K562 (cell line): ENCODE data around the gene C4orf36.
A peak's percentile ranks its signal among the peaks of the same experiment; 100 is the strongest.

Experiments
- L3MBTL2 ChIP-seq: fragments of 450-650 bp; IDR thresholded peaks from 2 replicates; pipeline ENCODE4 v1.6.1; 2016; ENCODE audit warnings: mild to moderate bottlenecking, moderate library complexity
- NCOA2 ChIP-seq, 2 experiments: fragments of 450-650 bp; IDR thresholded peaks; 2 replicates each; pipeline ENCODE4 v1.6.1; 2018; ENCODE audit warnings: mild to moderate bottlenecking in 2 of 2, moderate library complexity in 1 of 2; ENCODE audit not compliant: partially characterized antibody in 2 of 2
- TEAD4 ChIP-seq, 2 experiments: sonication (generic) in 1 of 2; formaldehyde crosslinking in 1 of 2; IDR thresholded peaks; 2 replicates each; pipeline versions ENCODE4 v1.6.1 to v1.8.0; 2012 to 2022; ENCODE audit warnings: borderline replicate concordance in 1 of 2, inconsistent platforms in 1 of 2, low read length in 1 of 2, mild to moderate bottlenecking in 1 of 2, missing genetic modification reagents in 1 of 2
- TGIF2 ChIP-seq: sonication (generic); formaldehyde crosslinking; IDR thresholded peaks from 2 replicates; pipeline ENCODE4 v1.8.1; 2022; ENCODE audit warnings: mild to moderate bottlenecking, missing genetic modification reagents, moderate library complexity
- ZNF778 ChIP-seq: fragments of 450-650 bp; formaldehyde crosslinking; IDR thresholded peaks from 2 replicates; pipeline ENCODE4 v1.4.0; 2020; ENCODE audit warnings: mild to moderate bottlenecking, moderate library complexity
- TF ChIP-seq, protein P1 (sequence below), 3 experiments: fragments of 200-800 bp in 1 of 3; fragments of 250-450 bp in 1 of 3; fragments of 450-650 bp in 1 of 3; sonication (Bioruptor Pico) in 1 of 3; sonication (Bioruptor generic) in 1 of 3; formaldehyde crosslinking in 1 of 3; IDR thresholded peaks; 2 replicates each; pipeline versions ENCODE4 v1.6.1 to v1.8.0; 2016 to 2022; ENCODE audit warnings: mild to moderate bottlenecking in 2 of 3, missing genetic modification characterization in 2 of 3, missing compliant biosample characterization in 1 of 3, moderate library complexity in 1 of 3
- TF ChIP-seq, protein P2 (sequence below), 3 experiments: IDR thresholded peaks in 2 of 3; conservative IDR thresholded peaks in 1 of 3; 2 replicates each; pipeline ENCODE4 v1.5.1; 2011 to 2012; ENCODE audit warnings: low read length in 3 of 3, mild to moderate bottlenecking in 3 of 3, control low read depth in 2 of 3, improper control_type of control experiment in 1 of 3, inconsistent platforms in 1 of 3, low read depth in 1 of 3, mixed read lengths in 1 of 3, moderate library complexity in 1 of 3; ENCODE audit not compliant: insufficient read depth in 2 of 3
- TF ChIP-seq, protein P3 (sequence below): fragments of 450-650 bp; IDR thresholded peaks from 2 replicates; pipeline ENCODE4 v1.6.1; 2016; ENCODE audit warnings: antibody characterized with exemption
- TF ChIP-seq, protein P4 (sequence below): fragments of 200-800 bp; sonication (Bioruptor generic); IDR thresholded peaks from 2 replicates; pipeline ENCODE4 v1.6.1; 2016; ENCODE audit warnings: missing genetic modification characterization, missing compliant biosample characterization

DNA sequence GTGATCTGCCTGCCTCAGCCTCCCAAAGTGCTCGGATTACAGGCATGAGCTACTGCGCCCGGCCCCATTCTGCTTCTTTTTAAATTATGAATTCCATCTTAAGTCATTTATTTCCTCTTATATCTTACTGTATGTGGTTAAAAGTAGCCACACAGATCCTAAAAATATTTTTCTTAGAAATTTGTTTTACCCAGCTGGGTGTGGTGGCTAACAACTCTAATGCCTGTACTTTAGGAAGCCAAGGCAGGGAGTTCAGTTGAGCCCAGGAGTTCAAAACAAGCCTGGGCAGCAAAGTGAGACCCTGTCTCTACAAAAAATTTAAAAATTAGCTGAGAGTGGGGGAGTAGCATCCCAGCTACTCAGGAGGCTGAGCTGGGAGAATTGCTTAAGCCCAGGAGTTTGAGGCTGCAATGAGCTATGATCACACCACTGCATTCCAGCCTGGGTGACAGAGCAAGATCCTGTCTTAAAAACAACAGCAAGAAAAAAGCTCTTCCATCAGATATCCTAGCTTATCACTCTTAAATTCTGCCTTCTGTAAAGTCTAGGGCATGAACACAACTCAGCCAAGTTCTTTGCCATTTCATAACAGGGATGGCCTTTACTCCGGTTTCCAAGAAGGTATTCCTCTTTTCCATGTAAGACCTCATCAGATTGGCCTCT, 27.5 kb upstream of the C4orf36 start:
- TF ChIP-seq ZNF778 (no peak), TGIF2 (CRISPR knock-in tag) (no peak), NCOA2 (IDR thresholded peaks at IDR 0.05; ENCODE audit: partially characterized antibody in 2 of 2) (no peak), L3MBTL2 (no peak), TEAD4 (IDR thresholded peaks at IDR 0.05; ENCODE audit: low read length) (peak; percentile 10; the same call in 1 of the 2 replicates), TEAD4 (CRISPR knock-in tag; IDR thresholded peaks at IDR 0.05; ENCODE audit: borderline replicate concordance) (no peak)
- TF ChIP-seq, protein P1, sequence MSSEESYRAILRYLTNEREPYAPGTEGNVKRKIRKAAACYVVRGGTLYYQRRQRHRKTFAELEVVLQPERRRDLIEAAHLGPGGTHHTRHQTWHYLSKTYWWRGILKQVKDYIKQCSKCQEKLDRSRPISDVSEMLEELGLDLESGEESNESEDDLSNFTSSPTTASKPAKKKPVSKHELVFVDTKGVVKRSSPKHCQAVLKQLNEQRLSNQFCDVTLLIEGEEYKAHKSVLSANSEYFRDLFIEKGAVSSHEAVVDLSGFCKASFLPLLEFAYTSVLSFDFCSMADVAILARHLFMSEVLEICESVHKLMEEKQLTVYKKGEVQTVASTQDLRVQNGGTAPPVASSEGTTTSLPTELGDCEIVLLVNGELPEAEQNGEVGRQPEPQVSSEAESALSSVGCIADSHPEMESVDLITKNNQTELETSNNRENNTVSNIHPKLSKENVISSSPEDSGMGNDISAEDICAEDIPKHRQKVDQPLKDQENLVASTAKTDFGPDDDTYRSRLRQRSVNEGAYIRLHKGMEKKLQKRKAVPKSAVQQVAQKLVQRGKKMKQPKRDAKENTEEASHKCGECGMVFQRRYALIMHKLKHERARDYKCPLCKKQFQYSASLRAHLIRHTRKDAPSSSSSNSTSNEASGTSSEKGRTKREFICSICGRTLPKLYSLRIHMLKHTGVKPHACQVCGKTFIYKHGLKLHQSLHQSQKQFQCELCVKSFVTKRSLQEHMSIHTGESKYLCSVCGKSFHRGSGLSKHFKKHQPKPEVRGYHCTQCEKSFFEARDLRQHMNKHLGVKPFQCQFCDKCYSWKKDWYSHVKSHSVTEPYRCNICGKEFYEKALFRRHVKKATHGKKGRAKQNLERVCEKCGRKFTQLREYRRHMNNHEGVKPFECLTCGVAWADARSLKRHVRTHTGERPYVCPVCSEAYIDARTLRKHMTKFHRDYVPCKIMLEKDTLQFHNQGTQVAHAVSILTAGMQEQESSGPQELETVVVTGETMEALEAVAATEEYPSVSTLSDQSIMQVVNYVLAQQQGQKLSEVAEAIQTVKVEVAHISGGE (CRISPR knock-in tag; IDR thresholded peaks at IDR 0.05) = no peak
- TF ChIP-seq, protein P2, sequence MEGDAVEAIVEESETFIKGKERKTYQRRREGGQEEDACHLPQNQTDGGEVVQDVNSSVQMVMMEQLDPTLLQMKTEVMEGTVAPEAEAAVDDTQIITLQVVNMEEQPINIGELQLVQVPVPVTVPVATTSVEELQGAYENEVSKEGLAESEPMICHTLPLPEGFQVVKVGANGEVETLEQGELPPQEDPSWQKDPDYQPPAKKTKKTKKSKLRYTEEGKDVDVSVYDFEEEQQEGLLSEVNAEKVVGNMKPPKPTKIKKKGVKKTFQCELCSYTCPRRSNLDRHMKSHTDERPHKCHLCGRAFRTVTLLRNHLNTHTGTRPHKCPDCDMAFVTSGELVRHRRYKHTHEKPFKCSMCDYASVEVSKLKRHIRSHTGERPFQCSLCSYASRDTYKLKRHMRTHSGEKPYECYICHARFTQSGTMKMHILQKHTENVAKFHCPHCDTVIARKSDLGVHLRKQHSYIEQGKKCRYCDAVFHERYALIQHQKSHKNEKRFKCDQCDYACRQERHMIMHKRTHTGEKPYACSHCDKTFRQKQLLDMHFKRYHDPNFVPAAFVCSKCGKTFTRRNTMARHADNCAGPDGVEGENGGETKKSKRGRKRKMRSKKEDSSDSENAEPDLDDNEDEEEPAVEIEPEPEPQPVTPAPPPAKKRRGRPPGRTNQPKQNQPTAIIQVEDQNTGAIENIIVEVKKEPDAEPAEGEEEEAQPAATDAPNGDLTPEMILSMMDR (IDR thresholded peaks at IDR 0.05 in 2 of 3, conservative IDR thresholded peaks at IDR 0.05 in 1 of 3; ENCODE audit: insufficient read depth in 2 of 3, low read depth in 1 of 3, low read length in 3 of 3) = no peak
- TF ChIP-seq, protein P3, sequence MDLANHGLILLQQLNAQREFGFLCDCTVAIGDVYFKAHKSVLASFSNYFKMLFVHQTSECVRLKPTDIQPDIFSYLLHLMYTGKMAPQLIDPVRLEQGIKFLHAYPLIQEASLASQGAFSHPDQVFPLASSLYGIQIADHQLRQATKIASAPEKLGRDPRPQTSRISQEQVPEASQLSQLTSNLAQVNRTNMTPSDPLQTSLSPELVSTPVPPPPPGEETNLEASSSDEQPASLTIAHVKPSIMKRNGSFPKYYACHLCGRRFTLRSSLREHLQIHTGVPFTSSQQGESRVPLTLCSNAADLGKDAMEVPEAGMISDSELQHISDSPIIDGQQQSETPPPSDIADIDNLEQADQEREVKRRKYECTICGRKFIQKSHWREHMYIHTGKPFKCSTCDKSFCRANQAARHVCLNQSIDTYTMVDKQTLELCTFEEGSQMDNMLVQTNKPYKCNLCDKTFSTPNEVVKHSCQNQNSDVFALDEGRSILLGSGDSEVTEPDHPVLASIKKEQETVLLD = no peak
- TF ChIP-seq, protein P4, sequence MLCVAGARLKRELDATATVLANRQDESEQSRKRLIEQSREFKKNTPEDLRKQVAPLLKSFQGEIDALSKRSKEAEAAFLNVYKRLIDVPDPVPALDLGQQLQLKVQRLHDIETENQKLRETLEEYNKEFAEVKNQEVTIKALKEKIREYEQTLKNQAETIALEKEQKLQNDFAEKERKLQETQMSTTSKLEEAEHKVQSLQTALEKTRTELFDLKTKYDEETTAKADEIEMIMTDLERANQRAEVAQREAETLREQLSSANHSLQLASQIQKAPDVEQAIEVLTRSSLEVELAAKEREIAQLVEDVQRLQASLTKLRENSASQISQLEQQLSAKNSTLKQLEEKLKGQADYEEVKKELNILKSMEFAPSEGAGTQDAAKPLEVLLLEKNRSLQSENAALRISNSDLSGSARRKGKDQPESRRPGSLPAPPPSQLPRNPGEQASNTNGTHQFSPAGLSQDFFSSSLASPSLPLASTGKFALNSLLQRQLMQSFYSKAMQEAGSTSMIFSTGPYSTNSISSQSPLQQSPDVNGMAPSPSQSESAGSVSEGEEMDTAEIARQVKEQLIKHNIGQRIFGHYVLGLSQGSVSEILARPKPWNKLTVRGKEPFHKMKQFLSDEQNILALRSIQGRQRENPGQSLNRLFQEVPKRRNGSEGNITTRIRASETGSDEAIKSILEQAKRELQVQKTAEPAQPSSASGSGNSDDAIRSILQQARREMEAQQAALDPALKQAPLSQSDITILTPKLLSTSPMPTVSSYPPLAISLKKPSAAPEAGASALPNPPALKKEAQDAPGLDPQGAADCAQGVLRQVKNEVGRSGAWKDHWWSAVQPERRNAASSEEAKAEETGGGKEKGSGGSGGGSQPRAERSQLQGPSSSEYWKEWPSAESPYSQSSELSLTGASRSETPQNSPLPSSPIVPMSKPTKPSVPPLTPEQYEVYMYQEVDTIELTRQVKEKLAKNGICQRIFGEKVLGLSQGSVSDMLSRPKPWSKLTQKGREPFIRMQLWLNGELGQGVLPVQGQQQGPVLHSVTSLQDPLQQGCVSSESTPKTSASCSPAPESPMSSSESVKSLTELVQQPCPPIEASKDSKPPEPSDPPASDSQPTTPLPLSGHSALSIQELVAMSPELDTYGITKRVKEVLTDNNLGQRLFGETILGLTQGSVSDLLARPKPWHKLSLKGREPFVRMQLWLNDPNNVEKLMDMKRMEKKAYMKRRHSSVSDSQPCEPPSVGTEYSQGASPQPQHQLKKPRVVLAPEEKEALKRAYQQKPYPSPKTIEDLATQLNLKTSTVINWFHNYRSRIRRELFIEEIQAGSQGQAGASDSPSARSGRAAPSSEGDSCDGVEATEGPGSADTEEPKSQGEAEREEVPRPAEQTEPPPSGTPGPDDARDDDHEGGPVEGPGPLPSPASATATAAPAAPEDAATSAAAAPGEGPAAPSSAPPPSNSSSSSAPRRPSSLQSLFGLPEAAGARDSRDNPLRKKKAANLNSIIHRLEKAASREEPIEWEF = no peak
